IPS DF 6.9 (cell line): ENCODE results near the gene SEC14L2.
"Not testable (repeated sequence)": the region's sequence is repeated elsewhere in the genome, so short reads cannot be mapped to it uniquely, and the experiment has no call there.

ENCODE experiments used
- DNase-seq: peaks from one replicate; pipeline ENCODE4 v3.0.0-alpha.2; 2013; ENCODE audit warnings: low read depth, low spot score
- H3K27ac ChIP-seq: one replicate; pipeline ENCODE4 v1.5.1; 2013; ENCODE audit warnings: low read length, control low read depth
- H3K27me3 ChIP-seq: 2 replicates; pipeline ENCODE4 v1.6.1; 2013; ENCODE audit warnings: mild to moderate bottlenecking, low read length; ENCODE audit not compliant: control insufficient read depth, insufficient read depth
- H3K36me3 ChIP-seq: 2 replicates; pipeline ENCODE4 v1.6.1; 2013; ENCODE audit warnings: low read length; ENCODE audit not compliant: control insufficient read depth, insufficient read depth
- H3K4me1 ChIP-seq: 2 replicates; pipeline ENCODE4 v1.6.1; 2013; ENCODE audit warnings: low read length; ENCODE audit not compliant: control insufficient read depth, insufficient read depth
- H3K4me3 ChIP-seq: 2 replicates; pipeline ENCODE4 v1.5.1; 2013; ENCODE audit warnings: mild to moderate bottlenecking, low read length
- H3K9me3 ChIP-seq: 2 replicates; pipeline ENCODE4 v1.6.1; 2013; ENCODE audit warnings: low read length, inconsistent platforms; ENCODE audit not compliant: control insufficient read depth, insufficient read depth
- WGBS: extraction: QIAGEN DNeasy Blood & Tissue Kit; methylation state at CpG from one replicate; pipeline ENCODE4 v1.1.7; 2013; ENCODE audit warnings: mixed read lengths, missing lambda C conversion rate; ENCODE audit not compliant: insufficient read length, insufficient coverage; 5-methylcytosine and 5-hydroxymethylcytosine counted together

SEC14L2 gene

GRCh38 chr22:30436196-30436595, 39.4 kb downstream of the SEC14L2 start:
- Histone ChIP-seq H3K4me1 (no peaks in the 10 kb centered on the region), H3K4me3 (no peak overlapping the region), H3K36me3 (no peaks in the 10 kb centered on the region), H3K9me3 (no peaks in the 10 kb centered on the region), H3K27ac (no peak overlapping the region), H3K27me3 (no peaks in the 10 kb centered on the region)
- no peak for DNase-seq
- no CpG with 5 or more reads among the region's 2 CpGs for WGBS

GRCh38 chr22:30438559-30438958, 41.7 kb downstream of the SEC14L2 start:
- no peak overlapping the region for H3K27ac ChIP-seq
- no peak overlapping the region for H3K4me3 ChIP-seq
- DNase-seq: no peak
- H3K4me1 ChIP-seq: no peaks in the 10 kb centered on the region
- no peaks in the 10 kb centered on the region for H3K9me3 ChIP-seq
- H3K36me3 ChIP-seq: no peaks in the 10 kb centered on the region
- no peaks in the 10 kb centered on the region for H3K27me3 ChIP-seq
- no CpG with 5 or more reads among the region's 3 CpGs for whole genome bisulfite sequencing

- no peaks in the 10 kb centered on the region for H3K36me3 ChIP-seq
- H3K27me3 ChIP-seq: no peaks in the 10 kb centered on the region
- no peak overlapping the region for H3K27ac ChIP-seq
- WGBS: no CpG with 5 or more reads among the region's 4 CpGs
- DNase-seq: no peak
- no peak overlapping the region for H3K4me3 ChIP-seq
- no peaks in the 10 kb centered on the region for H3K4me1 ChIP-seq
- H3K9me3 ChIP-seq: no peaks in the 10 kb centered on the region
Observed at GRCh38 chr22:30439226-30439625, 42.4 kb downstream of the SEC14L2 start.

- Histone ChIP-seq H3K27ac (no peak overlapping the region), H3K9me3 (no peaks in the 10 kb centered on the region), H3K4me3 (no peak overlapping the region), H3K36me3 (no peaks in the 10 kb centered on the region), H3K4me1 (peaks cover 4% of the 10 kb centered on the region), H3K27me3 (no peaks in the 10 kb centered on the region)
- no CpG with 5 or more reads among the region's 11 CpGs for WGBS
- DNase-seq: no peak
Observed at GRCh38 chr22:30439836-30440235, 43.0 kb downstream of the SEC14L2 start.

- H3K9me3 ChIP-seq: no peaks in the 10 kb centered on the region
- H3K4me1 ChIP-seq: peaks cover 6% of the 10 kb centered on the region
- no peak for DNase-seq
- no peak overlapping the region for H3K4me3 ChIP-seq
- H3K27ac ChIP-seq: no peak overlapping the region
- H3K27me3 ChIP-seq: no peaks in the 10 kb centered on the region
- WGBS: no CpG with 5 or more reads among the region's 9 CpGs
- no peaks in the 10 kb centered on the region for H3K36me3 ChIP-seq
Observed at GRCh38 chr22:30441088-30441487, 44.3 kb downstream of the SEC14L2 start.

- no peak for DNase-seq
- H3K27me3 ChIP-seq: no peaks in the 10 kb centered on the region
- H3K4me3 ChIP-seq: no peak overlapping the region
Observed at GRCh38 chr22:30444632-30445437, 48.0 kb downstream of the SEC14L2 start.

GRCh38 chr22:30445438-30446145, 48.8 kb downstream of the SEC14L2 start:
- Histone ChIP-seq H3K36me3 (no peaks in the 10 kb centered on the region), H3K27me3 (no peaks in the 10 kb centered on the region), H3K9me3 (no peaks in the 10 kb centered on the region), H3K4me3 (no peak overlapping the region), H3K27ac (no peak overlapping the region), H3K4me1 (peaks cover 6% of the 10 kb centered on the region)
- no peak for DNase-seq
- no CpG with 5 or more reads among the region's 5 CpGs for WGBS

More at GRCh38 chr22:30444632-30445437, 48.0 kb downstream of the SEC14L2 start:
- peaks cover 6% of the 10 kb centered on the region for H3K4me1 ChIP-seq
- no CpG with 5 or more reads among the region's 11 CpGs for WGBS
- H3K9me3 ChIP-seq: no peaks in the 10 kb centered on the region
- no peaks in the 10 kb centered on the region for H3K36me3 ChIP-seq
- no peak overlapping the region for H3K27ac ChIP-seq

- H3K36me3 ChIP-seq: no peaks in the 10 kb centered on the region
- H3K27ac ChIP-seq: no peak overlapping the region
- no peaks in the 10 kb centered on the region for H3K27me3 ChIP-seq
- no peak for DNase-seq
- H3K9me3 ChIP-seq: no peaks in the 10 kb centered on the region
- peaks cover 6% of the 10 kb centered on the region for H3K4me1 ChIP-seq
- no CpG with 5 or more reads among the region's 3 CpGs for WGBS
- no peak overlapping the region for H3K4me3 ChIP-seq
Observed at GRCh38 chr22:30447656-30448055, 50.8 kb downstream of the SEC14L2 start.

GRCh38 chr22:30451488-30451887, 54.7 kb downstream of the SEC14L2 start:
- not testable (repeated sequence) for H3K4me3 ChIP-seq, H3K9me3 ChIP-seq, H3K27ac ChIP-seq, H3K36me3 ChIP-seq, H3K4me1 ChIP-seq, H3K27me3 ChIP-seq, DNase-seq
- WGBS: no CpG with 5 or more reads among the region's 9 CpGs

GRCh38 chr22:30452861-30453260, 56.0 kb downstream of the SEC14L2 start:
- Histone ChIP-seq H3K4me1 (no peaks in the 10 kb centered on the region), H3K4me3 (no peak overlapping the region), H3K9me3 (no peaks in the 10 kb centered on the region), H3K27me3 (no peaks in the 10 kb centered on the region), H3K27ac (no peak overlapping the region), H3K36me3 (no peaks in the 10 kb centered on the region)
- no peak for DNase-seq
- no CpG with 5 or more reads among the region's 6 CpGs for WGBS
